ENCODE results near the gene ELF3. TPM values are rescaled to one million over a fixed set of nuclear protein-coding genes. Genes with fewer than 3 reads are reported as not detected.

Gene ELF3
- total and polyA plus RNA-seq, 2 of the 13 experiments (the other 11 are each of a cell fraction or from before 2014, with no cell fraction given): 11.5 to 55.1 TPM

- TF ChIP-seq POLR2A (IDR thresholded peaks at IDR 0.05; ENCODE audit: insufficient read depth in 1 of 2, low read depth in 2 of 2, low read length in 2 of 2) (peak in 1 of 2 experiments; percentile 44; a peak in 2 of 4 replicates), BATF2 (CRISPR knock-in tag; IDR thresholded peaks at IDR 0.05) (no peak), MIER2 (CRISPR knock-in tag; IDR thresholded peaks at IDR 0.05) (no peak), HNF4G (IDR thresholded peaks at IDR 0.05; ENCODE audit: borderline replicate concordance, low read depth, low read length) (no peak; the same call in 1 of the 2 replicates), HNF4G (CRISPR knock-in tag; IDR thresholded peaks at IDR 0.05; ENCODE audit: borderline replicate concordance, low read depth) (0 out of 2 replicates have a peak, but pooled peaks have one; percentile 0), PHF21A (CRISPR knock-in tag; IDR thresholded peaks at IDR 0.05) (0 out of 2 replicates have a peak, but pooled peaks have one; percentile 14), ZNF839 (CRISPR knock-in tag; IDR thresholded peaks at IDR 0.05; ENCODE audit: borderline replicate concordance) (no peak)
- TF ChIP-seq, protein P1, sequence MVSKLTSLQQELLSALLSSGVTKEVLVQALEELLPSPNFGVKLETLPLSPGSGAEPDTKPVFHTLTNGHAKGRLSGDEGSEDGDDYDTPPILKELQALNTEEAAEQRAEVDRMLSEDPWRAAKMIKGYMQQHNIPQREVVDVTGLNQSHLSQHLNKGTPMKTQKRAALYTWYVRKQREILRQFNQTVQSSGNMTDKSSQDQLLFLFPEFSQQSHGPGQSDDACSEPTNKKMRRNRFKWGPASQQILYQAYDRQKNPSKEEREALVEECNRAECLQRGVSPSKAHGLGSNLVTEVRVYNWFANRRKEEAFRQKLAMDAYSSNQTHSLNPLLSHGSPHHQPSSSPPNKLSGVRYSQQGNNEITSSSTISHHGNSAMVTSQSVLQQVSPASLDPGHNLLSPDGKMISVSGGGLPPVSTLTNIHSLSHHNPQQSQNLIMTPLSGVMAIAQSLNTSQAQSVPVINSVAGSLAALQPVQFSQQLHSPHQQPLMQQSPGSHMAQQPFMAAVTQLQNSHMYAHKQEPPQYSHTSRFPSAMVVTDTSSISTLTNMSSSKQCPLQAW (CRISPR knock-in tag; IDR thresholded peaks at IDR 0.05): 0 out of 2 replicates have a peak, but pooled peaks have one; percentile 49
These were observed 27.0 kb upstream of the ELF3 start (continued) for GRCh38 chr1:201983380-201983805.

DNA sequence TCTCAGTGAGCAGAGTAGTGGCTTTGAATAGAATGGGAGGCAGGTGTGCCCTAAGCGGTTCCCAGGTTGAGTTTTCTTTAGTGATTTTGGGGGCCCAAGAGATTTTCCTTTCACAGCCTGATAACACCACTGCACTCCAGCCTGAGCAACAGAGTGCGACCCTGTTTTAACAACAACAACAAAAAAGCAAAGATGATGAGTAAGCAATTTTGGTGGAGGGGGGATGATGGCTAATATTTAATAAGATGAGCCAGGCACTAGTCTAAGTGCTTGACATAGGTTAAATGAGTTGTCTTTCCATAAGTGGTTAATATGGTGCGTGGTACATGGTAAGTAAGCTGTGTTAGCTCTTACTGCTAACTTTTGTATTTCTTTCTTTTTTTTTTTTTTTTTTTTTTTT, 25.9 kb upstream of the ELF3 start:
- DNase-seq (ENCODE audit: low spot score): no peak
- no peaks in the 10 kb centered on the region for H3K27me3 ChIP-seq (ENCODE audit: control insufficient read depth in 1 of 2, insufficient read depth in 2 of 2, low read length in 2 of 2)
- no peak overlapping the region for H3K9ac ChIP-seq (ENCODE audit: insufficient read depth, low read depth, low read length)
- in situ Hi-C loops (cut with HindIII; ENCODE audit: extremely low pct_ligation_motif_present, low pct_unique_long_range_greater_than_20kb): no loop called here
- H3K27ac ChIP-seq (ENCODE audit: extremely low read length, insufficient read depth, low read length): no peak overlapping the region
- H4K20me1 ChIP-seq (ENCODE audit: insufficient read depth, low read length): no peaks in the 10 kb centered on the region
- WGBS (ENCODE audit: low lambda C conversion rate): 94% methylated on average over 3 of the region's 3 CpGs
- FAIRE-seq: no peak
- peaks cover 26% of the 10 kb centered on the region for H3K4me1 ChIP-seq (ENCODE audit: insufficient read depth, low read length)
- peaks cover 30% of the 10 kb centered on the region for H3K79me2 ChIP-seq (ENCODE audit: insufficient read depth, low read length)
- ChIA-PET POLR2A (no interaction called here), CTCF (ENCODE audit: low intra/inter-chr PET ratio, low total read pairs) (no interaction called here)
- H2AFZ ChIP-seq (ENCODE audit: low read length): no peak overlapping the region
- no peak for ATAC-seq
- no peaks in the 10 kb centered on the region for H3K9me3 ChIP-seq (ENCODE audit: low read length)
- H3K4me3 ChIP-seq (replicated peaks in 1 of 3; ENCODE audit: insufficient read depth in 1 of 3, low read depth in 2 of 3, low read length in 3 of 3): no peak overlapping the region; a peak in 2 of 6 replicates
- H3K4me2 ChIP-seq (ENCODE audit: low read depth, low read length): peak overlapping the region; percentile 92
- intact Hi-C loops (cut with micrococcal nuclease; ENCODE audit: unreplicated experiment): loop anchor here (5.0 kb wide), 1 partner anchor 97 kb away; the partner anchor contains the start of gene SHISA4
- BruUV-seq (replicated peaks): no TSS peak
- peaks cover 4 to 16% of the 10 kb centered on the region in 2 experiments; a peak in 3 of 5 replicates for H3K36me3 ChIP-seq (replicated peaks in 1 of 2; ENCODE audit: control insufficient read depth in 1 of 2, insufficient read depth in 2 of 2, low read length in 2 of 2)
- TF ChIP-seq KAT2B (IDR thresholded peaks at IDR 0.05; ENCODE audit: borderline replicate concordance, low read depth, low read length) (no peak), NFE2L2 (IDR thresholded peaks at IDR 0.05; ENCODE audit: low read length) (0 out of 2 replicates have a peak, but pooled peaks have one; percentile 6), BCLAF1 (IDR thresholded peaks at IDR 0.05) (no peak), SIN3B (IDR thresholded peaks at IDR 0.05; ENCODE audit: low read length) (no peak), ZNF83 (CRISPR knock-in tag; IDR thresholded peaks at IDR 0.05; ENCODE audit: borderline replicate concordance) (no peak), ZNF276 (CRISPR knock-in tag; IDR thresholded peaks at IDR 0.05; ENCODE audit: low read depth) (no peak)
